Measurements from ENCODE around the gene HEATR3. TPM values are rescaled to one million over a fixed set of nuclear protein-coding genes. Genes with fewer than 3 reads are reported as not detected.

The HEATR3 gene
- total and polyA plus RNA-seq, 2 of the 13 experiments (the other 11 are each of a cell fraction or from before 2014, with no cell fraction given) = 22.4 to 52.4 TPM

GRCh38 chr16:50067290-50067853 is 1.6 kb downstream of the HEATR3 start (continued):
- TF ChIP-seq ZNF556 (CRISPR knock-in tag; IDR thresholded peaks at IDR 0.05; ENCODE audit: borderline replicate concordance) (no peak), NFATC3 (CRISPR knock-in tag; IDR thresholded peaks at IDR 0.05) (no peak), DPF2 (CRISPR knock-in tag; IDR thresholded peaks at IDR 0.05; ENCODE audit: borderline replicate concordance, low read depth) (no peak), ZNF33B (CRISPR knock-in tag; IDR thresholded peaks at IDR 0.05) (0 out of 2 replicates have a peak, but pooled peaks have one; percentile 32)

- H3K9ac ChIP-seq (ENCODE audit: insufficient read depth, low read depth, low read length) = no peak overlapping the region
- H3K79me2 ChIP-seq (ENCODE audit: insufficient read depth, low read length) = peaks cover 19% of the 10 kb centered on the region
- BruUV-seq (replicated peaks) = no TSS peak
- intact Hi-C loops (cut with micrococcal nuclease; ENCODE audit: unreplicated experiment) = no loop called here
- H3K9me3 ChIP-seq (ENCODE audit: low read length) = no peaks in the 10 kb centered on the region
- no peaks in the 10 kb centered on the region; a peak in 1 of 5 replicates for H3K27me3 ChIP-seq (ENCODE audit: control insufficient read depth in 1 of 2, insufficient read depth in 2 of 2, low read length in 2 of 2)
- H3K4me1 ChIP-seq (ENCODE audit: insufficient read depth, low read length) = peaks cover 32% of the 10 kb centered on the region
- in situ Hi-C loops (cut with HindIII; ENCODE audit: extremely low pct_ligation_motif_present, low pct_unique_long_range_greater_than_20kb) = no loop called here
- peaks cover 11 to 17% of the 10 kb centered on the region in 2 experiments for H3K36me3 ChIP-seq (replicated peaks in 1 of 2; ENCODE audit: control insufficient read depth in 1 of 2, insufficient read depth in 2 of 2, low read length in 2 of 2)
- no peak overlapping the region for H3K27ac ChIP-seq (ENCODE audit: extremely low read length, insufficient read depth, low read length)
- POLR2A ChIA-PET = no interaction called here
- DNase-seq (ENCODE audit: low spot score) (no peak), FAIRE-seq (no peak), ATAC-seq (no peak)
- CTCF ChIA-PET (ENCODE audit: low intra/inter-chr PET ratio, low total read pairs) = no interaction called here
- no peaks in the 10 kb centered on the region; the same call in none of the 2 replicates for H4K20me1 ChIP-seq (ENCODE audit: insufficient read depth, low read length)
- no peak overlapping the region for H3K4me2 ChIP-seq (ENCODE audit: low read depth, low read length)
- no peak overlapping the region for H2AFZ ChIP-seq (ENCODE audit: low read length)
- no peak overlapping the region for H3K4me3 ChIP-seq (replicated peaks in 1 of 3; ENCODE audit: insufficient read depth in 1 of 3, low read depth in 2 of 3, low read length in 3 of 3)
- WGBS (ENCODE audit: low lambda C conversion rate) = over 99% methylated on average over 4 of the region's 4 CpGs
- TF ChIP-seq ZNF713 (CRISPR knock-in tag; IDR thresholded peaks at IDR 0.05) (no peak), ZNF280B (CRISPR knock-in tag; IDR thresholded peaks at IDR 0.05; ENCODE audit: borderline replicate concordance) (no peak), TAF15 (IDR thresholded peaks at IDR 0.05; ENCODE audit: low read depth, low read length, poor library complexity, severe bottlenecking) (no peak), THAP9 (CRISPR knock-in tag; IDR thresholded peaks at IDR 0.05; ENCODE audit: borderline replicate concordance) (no peak), ZNF513 (CRISPR knock-in tag; conservative IDR thresholded peaks at IDR 0.05) (no peak), CREM (IDR thresholded peaks at IDR 0.05) (no peak), CREM (CRISPR knock-in tag; IDR thresholded peaks at IDR 0.05) (no peak), ZNF615 (CRISPR knock-in tag; IDR thresholded peaks at IDR 0.05; ENCODE audit: borderline replicate concordance) (no peak), ARID2 (CRISPR knock-in tag; IDR thresholded peaks at IDR 0.05; ENCODE audit: borderline replicate concordance) (no peak), MEF2D (CRISPR knock-in tag; IDR thresholded peaks at IDR 0.05) (no peak), GATAD1 (CRISPR knock-in tag; IDR thresholded peaks at IDR 0.05) (no peak), HOXA7 (CRISPR knock-in tag; IDR thresholded peaks at IDR 0.05) (no peak), IRF1 (CRISPR knock-in tag; IDR thresholded peaks at IDR 0.05; ENCODE audit: low read depth) (no peak)
Measured at GRCh38 chr16:50068550-50068949, 2.8 kb downstream of the HEATR3 start.

All from HepG2 (cell line).